DOHH2 (cell line): ENCODE measurements around the gene ITGAL.

Experiments
- H3F3A ChIP-seq: fragments of 200-600 bp; sonication (generic), shearing (Covaris generic); 2 replicates; pipeline ENCODE4 v1.6.0; 2016; ENCODE audit warnings: antibody characterized with exemption, mild to moderate bottlenecking; ENCODE audit not compliant: control insufficient read depth, insufficient read depth
- H3K27ac ChIP-seq: fragments of 200-600 bp; sonication (generic); 2 replicates; pipeline ENCODE4 v1.5.1; 2014; ENCODE audit warnings: low read depth, mild to moderate bottlenecking, low read length, moderate library complexity
- H3K27me3 ChIP-seq: fragments of 200-600 bp; sonication (generic); 2 replicates; pipeline ENCODE4 v1.6.1; 2014; ENCODE audit warnings: mild to moderate bottlenecking, low read length, mixed read lengths; ENCODE audit not compliant: control insufficient read depth
- H3K36me3 ChIP-seq: fragments of 200-600 bp; sonication (generic); 2 replicates; pipeline ENCODE4 v1.6.1; 2014; ENCODE audit warnings: mild to moderate bottlenecking, low read length, moderate library complexity, mixed read lengths; ENCODE audit not compliant: control insufficient read depth
- H3K4me1 ChIP-seq: fragments of 200-600 bp; sonication (generic); 2 replicates; pipeline ENCODE4 v1.6.1; 2014; ENCODE audit warnings: mild to moderate bottlenecking, low read length, mixed read lengths; ENCODE audit not compliant: control insufficient read depth
- H3K4me2 ChIP-seq: fragments of 200-600 bp; sonication (generic); 2 replicates; pipeline ENCODE4 v1.6.0; 2014; ENCODE audit warnings: mild to moderate bottlenecking, low read length, moderate library complexity
- H3K4me3 ChIP-seq: fragments of 200-600 bp; sonication (generic); 2 replicates; pipeline ENCODE4 v1.5.1; 2014; ENCODE audit warnings: mild to moderate bottlenecking, low read length, mixed read lengths
- H3K79me2 ChIP-seq: fragments of 200-600 bp; sonication (generic); 2 replicates; pipeline ENCODE4 v1.6.1; 2014; ENCODE audit warnings: mild to moderate bottlenecking, low read length, mixed read lengths; ENCODE audit not compliant: control insufficient read depth
- H3K9me2 ChIP-seq: fragments of 200-600 bp; sonication (generic); replicated peaks from 2 replicates; pipeline ENCODE4 v1.6.1; 2014; ENCODE audit warnings: mild to moderate bottlenecking, low read length, mixed read lengths; ENCODE audit not compliant: control insufficient read depth
- H3K9me3 ChIP-seq: fragments of 200-600 bp; sonication (generic); 2 replicates; pipeline ENCODE4 v1.6.1; 2014; ENCODE audit warnings: antibody characterized with exemption, low read length, mixed read lengths; ENCODE audit not compliant: control insufficient read depth, insufficient read depth
- H4K20me1 ChIP-seq: fragments of 200-600 bp; sonication (generic); 2 replicates; pipeline ENCODE4 v1.6.0; 2014; ENCODE audit warnings: low read depth, mild to moderate bottlenecking, antibody characterized with exemption, low read length, moderate library complexity; ENCODE audit not compliant: control insufficient read depth, insufficient read depth
- CTCF ChIP-seq: fragments of 200-600 bp; sonication (generic); IDR thresholded peaks from one replicate; pipeline ENCODE4 v1.5.1; 2014; ENCODE audit warnings: antibody characterized with exemption, mild to moderate bottlenecking, low read depth, low read length; ENCODE audit not compliant: poor library complexity, severe bottlenecking
- EZH2phosphoT487 ChIP-seq: fragments of 200-600 bp; sonication (generic); IDR thresholded peaks from 2 replicates; pipeline ENCODE4 v1.6.1; 2017; ENCODE audit warnings: borderline replicate concordance, mild to moderate bottlenecking, antibody characterized with exemption, low read length, moderate library complexity, mixed read lengths

Gene ITGAL

GRCh38 chr16:30511509-30511908 lies 39.0 kb downstream of the ITGAL start:
- no peak overlapping the region for H3K4me3 ChIP-seq
- no peak overlapping the region for H3K27ac ChIP-seq
- TF ChIP-seq EZH2phosphoT487: no peak
- TF ChIP-seq CTCF: no peak
- no peaks in the 10 kb centered on the region for H3K79me2 ChIP-seq
- H3K4me2 ChIP-seq: no peak overlapping the region
- H4K20me1 ChIP-seq: no peaks in the 10 kb centered on the region
- no peaks in the 10 kb centered on the region for H3K9me3 ChIP-seq
- H3K4me1 ChIP-seq: no peaks in the 10 kb centered on the region
- H3K36me3 ChIP-seq: peaks cover 78% of the 10 kb centered on the region
- H3K9me2 ChIP-seq: no peaks in the 10 kb centered on the region
- peaks cover 3% of the 10 kb centered on the region; the same call in 1 of the 2 replicates for H3F3A ChIP-seq
- H3K27me3 ChIP-seq: no peaks in the 10 kb centered on the region

- Histone ChIP-seq H3K27ac (no peak overlapping the region), H3K9me2 (no peaks in the 10 kb centered on the region), H3K27me3 (no peaks in the 10 kb centered on the region), H3F3A (peaks cover 3% of the 10 kb centered on the region; the same call in 1 of the 2 replicates), H3K4me1 (no peaks in the 10 kb centered on the region), H3K4me2 (no peak overlapping the region), H3K9me3 (no peaks in the 10 kb centered on the region), H3K36me3 (peaks cover 92% of the 10 kb centered on the region), H4K20me1 (no peaks in the 10 kb centered on the region), H3K79me2 (no peaks in the 10 kb centered on the region), H3K4me3 (no peak overlapping the region)
- TF ChIP-seq CTCF: no peak
- TF ChIP-seq EZH2phosphoT487: no peak
Observed at GRCh38 chr16:30515275-30515674, 42.7 kb downstream of the ITGAL start.

DNA sequence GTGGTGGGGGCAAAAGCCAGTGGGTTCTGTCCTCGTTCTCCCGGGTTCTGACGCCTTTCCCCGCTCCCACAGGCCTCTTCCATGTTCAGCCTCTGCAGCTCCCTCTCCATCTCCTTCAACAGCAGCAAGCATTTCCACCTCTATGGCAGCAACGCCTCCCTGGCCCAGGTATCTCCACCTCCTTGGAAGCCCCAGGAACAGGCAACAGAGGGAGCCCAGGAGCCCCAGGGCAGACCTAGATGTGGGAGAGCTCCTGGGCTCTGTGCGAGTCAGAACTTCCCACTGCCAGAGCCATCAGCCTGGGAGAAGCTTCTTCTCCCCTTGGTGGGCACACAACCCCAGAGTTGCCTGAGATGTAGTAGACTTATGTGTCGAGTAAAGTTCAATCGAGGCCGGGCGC lies 46.0 kb downstream of the ITGAL start:
- no peaks in the 10 kb centered on the region for H3K79me2 ChIP-seq
- H3K36me3 ChIP-seq: peaks cover 76% of the 10 kb centered on the region
- peaks cover 18% of the 10 kb centered on the region for H3F3A ChIP-seq
- no peak overlapping the region for H3K27ac ChIP-seq
- H4K20me1 ChIP-seq: no peaks in the 10 kb centered on the region
- no peak overlapping the region for H3K4me2 ChIP-seq
- no peak for TF ChIP-seq CTCF
- TF ChIP-seq EZH2phosphoT487: no peak
- no peaks in the 10 kb centered on the region for H3K9me3 ChIP-seq
- H3K4me1 ChIP-seq: no peaks in the 10 kb centered on the region
- H3K27me3 ChIP-seq: no peaks in the 10 kb centered on the region
- no peak overlapping the region for H3K4me3 ChIP-seq
- no peaks in the 10 kb centered on the region for H3K9me2 ChIP-seq
